ENCODE data around the gene RBM33. TPM values are rescaled to one million over a fixed set of nuclear protein-coding genes. Genes with fewer than 3 reads are reported as not detected.

The RBM33 gene
- total RNA-seq, 4 donors from 2014 or later, result 27.0 to 34.5 (median 32.6) TPM

DNA sequence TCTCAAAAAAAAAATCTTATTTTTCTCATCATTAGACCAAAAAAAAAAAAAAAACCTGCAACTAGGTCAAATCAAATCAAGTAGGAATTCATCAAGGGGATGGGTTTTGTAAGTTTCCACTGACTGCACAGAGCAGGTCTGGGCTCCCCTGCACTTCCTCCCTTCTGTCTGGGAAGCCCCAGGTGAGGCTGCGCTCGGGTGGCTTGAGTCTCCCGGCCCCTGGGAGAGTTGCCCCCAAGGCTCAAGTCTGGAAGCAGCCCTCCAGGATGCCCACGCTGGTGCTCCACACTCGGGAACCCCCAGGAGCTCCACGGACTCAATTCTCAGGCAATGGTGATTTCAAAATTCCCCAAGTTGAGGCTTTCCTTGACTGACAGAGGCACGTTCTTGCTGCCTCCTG, 41.7 kb upstream of the RBM33 start:
- no peak overlapping the region for H3K4me3 ChIP-seq
- H3K27me3 ChIP-seq, result peaks cover 0 to 48% (median 0%) of the 10 kb centered on the region in 4 donors
- peaks cover 0 to 4% (median 0%) of the 10 kb centered on the region in 4 donors for H3K4me1 ChIP-seq
- intact Hi-C loops (cut with DNase I), result no loop called here
- WGBS, result 50% methylated on average over 7 of the region's 7 CpGs
- no peak for TF ChIP-seq POLR2AphosphoS5 (IDR thresholded peaks at IDR 0.05)
- TF ChIP-seq, protein P1, sequence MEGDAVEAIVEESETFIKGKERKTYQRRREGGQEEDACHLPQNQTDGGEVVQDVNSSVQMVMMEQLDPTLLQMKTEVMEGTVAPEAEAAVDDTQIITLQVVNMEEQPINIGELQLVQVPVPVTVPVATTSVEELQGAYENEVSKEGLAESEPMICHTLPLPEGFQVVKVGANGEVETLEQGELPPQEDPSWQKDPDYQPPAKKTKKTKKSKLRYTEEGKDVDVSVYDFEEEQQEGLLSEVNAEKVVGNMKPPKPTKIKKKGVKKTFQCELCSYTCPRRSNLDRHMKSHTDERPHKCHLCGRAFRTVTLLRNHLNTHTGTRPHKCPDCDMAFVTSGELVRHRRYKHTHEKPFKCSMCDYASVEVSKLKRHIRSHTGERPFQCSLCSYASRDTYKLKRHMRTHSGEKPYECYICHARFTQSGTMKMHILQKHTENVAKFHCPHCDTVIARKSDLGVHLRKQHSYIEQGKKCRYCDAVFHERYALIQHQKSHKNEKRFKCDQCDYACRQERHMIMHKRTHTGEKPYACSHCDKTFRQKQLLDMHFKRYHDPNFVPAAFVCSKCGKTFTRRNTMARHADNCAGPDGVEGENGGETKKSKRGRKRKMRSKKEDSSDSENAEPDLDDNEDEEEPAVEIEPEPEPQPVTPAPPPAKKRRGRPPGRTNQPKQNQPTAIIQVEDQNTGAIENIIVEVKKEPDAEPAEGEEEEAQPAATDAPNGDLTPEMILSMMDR (IDR thresholded peaks at IDR 0.05), result no peak
- TF ChIP-seq POLR2A (IDR thresholded peaks at IDR 0.05; ENCODE audit: low read depth), result no peak
- no peak for TF ChIP-seq EP300 (IDR thresholded peaks at IDR 0.05)
- no peak for DNase-seq (ENCODE audit: extremely low spot score)
- no peaks in the 10 kb centered on the region for H3K9me3 ChIP-seq
- H3K27ac ChIP-seq (replicated peaks in 1 of 4), result no peak overlapping the region
- no peaks in the 10 kb centered on the region for H3K36me3 ChIP-seq

DNA sequence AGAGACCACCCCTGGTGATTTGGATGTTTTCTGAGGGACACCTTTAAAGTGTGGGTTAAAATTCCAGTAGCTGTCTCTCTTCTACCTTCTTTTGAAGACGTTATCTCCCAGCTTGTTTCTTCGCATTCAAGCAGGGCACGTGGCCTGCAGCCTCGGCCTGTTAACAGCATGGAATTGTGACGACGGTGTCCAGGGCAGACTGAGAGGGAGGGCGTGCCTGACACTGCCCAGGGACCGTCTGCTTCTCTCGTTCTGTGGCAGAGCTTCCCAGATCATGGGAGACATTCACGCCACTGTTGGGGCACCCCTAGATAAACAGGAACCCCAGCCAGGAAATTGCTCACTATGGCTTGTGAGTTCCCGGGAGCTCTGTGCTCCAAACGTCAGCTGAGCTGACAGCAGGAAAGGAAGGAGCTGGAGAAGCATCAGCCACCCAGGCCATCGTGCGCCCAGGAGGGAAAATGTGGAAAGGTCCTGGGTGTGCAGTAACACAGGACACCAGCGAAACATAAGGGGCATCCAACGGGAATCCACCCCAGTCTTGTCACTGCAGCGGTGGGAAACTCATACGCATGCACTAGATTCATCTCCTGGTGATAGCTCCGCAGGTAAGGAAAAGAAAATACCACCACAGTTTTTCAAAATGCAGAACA, 41.1 kb upstream of the RBM33 start:
- intact Hi-C loops (cut with DNase I), result no loop called here
- DNase-seq (ENCODE audit: extremely low spot score), result no peak
- peaks cover 0 to 48% (median 0%) of the 10 kb centered on the region in 4 donors for H3K27me3 ChIP-seq
- no peak for TF ChIP-seq POLR2AphosphoS5 (IDR thresholded peaks at IDR 0.05)
- no peak for TF ChIP-seq POLR2A (IDR thresholded peaks at IDR 0.05; ENCODE audit: low read depth)
- TF ChIP-seq EP300 (IDR thresholded peaks at IDR 0.05), result no peak
- TF ChIP-seq, protein P1 (IDR thresholded peaks at IDR 0.05), result no peak
- no peaks in the 10 kb centered on the region for H3K36me3 ChIP-seq
- peaks cover 0 to 4% (median 0%) of the 10 kb centered on the region in 4 donors for H3K4me1 ChIP-seq
- 50% methylated on average over 19 of the region's 19 CpGs for WGBS
- H3K27ac ChIP-seq (replicated peaks in 1 of 4), result no peak overlapping the region
- no peaks in the 10 kb centered on the region for H3K9me3 ChIP-seq
- H3K4me3 ChIP-seq, result no peak overlapping the region

DNA sequence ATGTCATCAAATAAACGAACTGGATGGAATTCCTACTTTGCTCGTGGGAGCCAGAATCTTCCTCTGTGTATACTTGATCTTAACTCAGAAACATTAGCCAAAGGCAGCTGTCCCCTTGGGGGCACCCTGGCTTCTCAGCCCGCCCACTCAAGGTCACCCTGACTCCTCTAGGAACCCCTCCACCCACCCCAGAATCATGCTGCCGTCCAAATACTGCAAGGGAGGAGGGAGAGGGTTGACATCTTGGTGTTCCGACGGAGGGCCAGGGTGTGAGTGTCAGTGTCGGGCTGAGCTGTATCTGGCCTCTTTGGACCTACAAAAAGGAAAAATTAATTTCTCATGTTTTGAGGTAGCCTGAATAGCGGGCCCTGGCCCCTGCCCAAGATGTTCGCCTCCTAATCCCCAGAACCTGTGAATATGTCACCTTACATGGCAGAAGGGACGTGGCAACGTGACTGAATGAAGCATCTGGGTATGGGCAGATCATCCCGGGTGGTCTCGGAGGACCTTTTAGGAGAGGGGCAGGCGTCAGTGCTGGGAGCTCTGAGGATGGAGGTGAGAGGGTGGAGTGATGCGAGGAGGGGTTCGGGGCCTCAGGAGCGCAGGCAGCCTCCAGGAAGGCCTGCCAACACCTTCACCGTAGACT, 40.5 kb upstream of the RBM33 start:
- intact Hi-C loops (cut with DNase I), result no loop called here
- H3K4me1 ChIP-seq, result peaks cover 0 to 2% (median 0%) of the 10 kb centered on the region in 4 donors
- no peaks in the 10 kb centered on the region for H3K36me3 ChIP-seq
- H3K27ac ChIP-seq (replicated peaks in 1 of 4), result no peak overlapping the region
- TF ChIP-seq POLR2AphosphoS5 (IDR thresholded peaks at IDR 0.05) (no peak), POLR2A (IDR thresholded peaks at IDR 0.05; ENCODE audit: low read depth) (no peak)
- TF ChIP-seq, protein P1 (IDR thresholded peaks at IDR 0.05), result no peak
- 76% methylated on average over 18 of the region's 18 CpGs for WGBS
- DNase-seq (ENCODE audit: extremely low spot score), result peak; percentile 53
- no peaks in the 10 kb centered on the region for H3K9me3 ChIP-seq
- no peak overlapping the region for H3K4me3 ChIP-seq
- H3K27me3 ChIP-seq, result peaks cover 0 to 45% (median 0%) of the 10 kb centered on the region in 4 donors

DNA sequence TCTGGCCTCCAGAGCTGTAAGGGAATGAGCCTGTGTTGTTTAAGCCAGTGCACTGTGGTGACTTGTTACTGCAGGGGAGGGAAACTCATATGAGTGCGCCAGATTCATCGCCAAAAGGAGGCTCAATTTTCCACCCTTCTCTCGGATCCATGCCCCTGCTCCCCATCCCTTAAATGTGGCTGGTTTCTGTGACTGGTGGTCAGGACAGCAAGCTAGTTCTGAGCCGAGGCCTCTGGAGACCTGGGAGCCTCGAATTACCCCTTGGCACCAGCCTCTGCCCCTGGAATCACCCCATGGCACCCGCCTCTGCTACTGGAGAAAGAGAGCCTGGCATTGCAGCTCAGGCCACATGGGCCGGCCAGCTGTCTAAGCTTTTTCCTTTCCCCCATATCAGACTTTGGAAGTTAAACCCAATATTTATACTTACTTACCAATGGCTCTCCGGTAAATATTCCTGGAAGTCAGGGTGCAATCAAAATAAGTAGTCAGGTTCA, 39.9 kb upstream of the RBM33 start:
- H3K4me3 ChIP-seq, result no peak overlapping the region
- H3K4me1 ChIP-seq, result no peaks in the 10 kb centered on the region
- TF ChIP-seq EP300 (IDR thresholded peaks at IDR 0.05), result no peak
- no peak for TF ChIP-seq POLR2AphosphoS5 (IDR thresholded peaks at IDR 0.05)
- TF ChIP-seq POLR2A (IDR thresholded peaks at IDR 0.05; ENCODE audit: low read depth), result no peak
- TF ChIP-seq, protein P1 (IDR thresholded peaks at IDR 0.05), result no peak
- H3K27me3 ChIP-seq, result peaks cover 0 to 39% (median 0%) of the 10 kb centered on the region in 4 donors
- H3K9me3 ChIP-seq, result no peaks in the 10 kb centered on the region
- WGBS, result 74% methylated on average over 8 of the region's 8 CpGs
- H3K27ac ChIP-seq (replicated peaks in 1 of 4), result no peak overlapping the region
- H3K36me3 ChIP-seq, result no peaks in the 10 kb centered on the region
- peak; percentile 60 for DNase-seq (ENCODE audit: extremely low spot score)
- intact Hi-C loops (cut with DNase I), result no loop called here

Data from esophagus muscularis mucosa (tissue), 4 donors.